ENCODE measurements around the gene PRUNE2. TPM values are rescaled to one million over a fixed set of nuclear protein-coding genes. Genes with fewer than 3 reads are reported as not detected.

The PRUNE2 gene
- total RNA-seq, 1 donor from 2014 or later: under 0.01 TPM

- Histone ChIP-seq H3K27me3 (ENCODE audit: control insufficient read depth, insufficient read depth, low read length) (no peaks in the 10 kb centered on the region), H3K36me3 (ENCODE audit: control insufficient read depth, insufficient read depth, low read length) (no peaks in the 10 kb centered on the region), H3K4me3 (ENCODE audit: low read depth, low read length) (no peak overlapping the region)
- DNase-seq (ENCODE audit: low read depth) (no peak), FAIRE-seq (no peak)
- TF ChIP-seq CTCF (IDR thresholded peaks at IDR 0.05; ENCODE audit: insufficient read depth, low read length, severe bottlenecking): no peak
Observed at GRCh38 chr9:76692458-76693129, 213.3 kb downstream of the PRUNE2 start.

GRCh38 chr9:76691517-76692313 is 214.2 kb downstream of the PRUNE2 start:
- TF ChIP-seq CTCF (IDR thresholded peaks at IDR 0.05; ENCODE audit: insufficient read depth, low read length, severe bottlenecking): no peak
- FAIRE-seq (no peak), DNase-seq (ENCODE audit: low read depth) (no peak)
- H3K4me3 ChIP-seq (ENCODE audit: low read depth, low read length): no peak overlapping the region
- no peaks in the 10 kb centered on the region for H3K36me3 ChIP-seq (ENCODE audit: control insufficient read depth, insufficient read depth, low read length)
- H3K27me3 ChIP-seq (ENCODE audit: control insufficient read depth, insufficient read depth, low read length): no peaks in the 10 kb centered on the region

GRCh38 chr9:76690973-76691370 is 214.9 kb downstream of the PRUNE2 start:
- H3K27me3 ChIP-seq (ENCODE audit: control insufficient read depth, insufficient read depth, low read length): no peaks in the 10 kb centered on the region

GRCh38 chr9:76690246-76690972 is 215.5 kb downstream of the PRUNE2 start:
- no peak for FAIRE-seq
- Histone ChIP-seq H3K36me3 (ENCODE audit: control insufficient read depth, insufficient read depth, low read length) (no peaks in the 10 kb centered on the region), H3K4me3 (ENCODE audit: low read depth, low read length) (no peak overlapping the region), H3K27me3 (ENCODE audit: control insufficient read depth, insufficient read depth, low read length) (no peaks in the 10 kb centered on the region)
- DNase-seq (ENCODE audit: low read depth): no peak
- TF ChIP-seq CTCF (IDR thresholded peaks at IDR 0.05; ENCODE audit: insufficient read depth, low read length, severe bottlenecking): no peak

More at GRCh38 chr9:76690973-76691370, 214.9 kb downstream of the PRUNE2 start:
- no peak for DNase-seq (ENCODE audit: low read depth)
- TF ChIP-seq CTCF (IDR thresholded peaks at IDR 0.05; ENCODE audit: insufficient read depth, low read length, severe bottlenecking): no peak
- Histone ChIP-seq H3K36me3 (ENCODE audit: control insufficient read depth, insufficient read depth, low read length) (no peaks in the 10 kb centered on the region), H3K4me3 (ENCODE audit: low read depth, low read length) (no peak overlapping the region)
- FAIRE-seq: no peak

- H3K4me3 ChIP-seq (ENCODE audit: low read depth, low read length): no peak overlapping the region
- no peak for TF ChIP-seq CTCF (IDR thresholded peaks at IDR 0.05; ENCODE audit: insufficient read depth, low read length, severe bottlenecking)
- no peaks in the 10 kb centered on the region for H3K36me3 ChIP-seq (ENCODE audit: control insufficient read depth, insufficient read depth, low read length)
- H3K27me3 ChIP-seq (ENCODE audit: control insufficient read depth, insufficient read depth, low read length): no peaks in the 10 kb centered on the region
- FAIRE-seq (no peak), DNase-seq (ENCODE audit: low read depth) (no peak)
Observed at GRCh38 chr9:76688471-76689238, 217.3 kb downstream of the PRUNE2 start.

Measured in bronchial epithelial cell (primary cell).